ENCODE measurements around the gene RAD23A.

The RAD23A gene

GRCh38 chr19:12997179-12997966, 51.7 kb downstream of the RAD23A start:
- Histone ChIP-seq H3K4me3 (peak overlapping the region; percentile 53 to 75 (median 68)), H3K27ac (peak overlapping the region in 20 of 21 experiments; percentile 63 to 97 (median 89))

DNA sequence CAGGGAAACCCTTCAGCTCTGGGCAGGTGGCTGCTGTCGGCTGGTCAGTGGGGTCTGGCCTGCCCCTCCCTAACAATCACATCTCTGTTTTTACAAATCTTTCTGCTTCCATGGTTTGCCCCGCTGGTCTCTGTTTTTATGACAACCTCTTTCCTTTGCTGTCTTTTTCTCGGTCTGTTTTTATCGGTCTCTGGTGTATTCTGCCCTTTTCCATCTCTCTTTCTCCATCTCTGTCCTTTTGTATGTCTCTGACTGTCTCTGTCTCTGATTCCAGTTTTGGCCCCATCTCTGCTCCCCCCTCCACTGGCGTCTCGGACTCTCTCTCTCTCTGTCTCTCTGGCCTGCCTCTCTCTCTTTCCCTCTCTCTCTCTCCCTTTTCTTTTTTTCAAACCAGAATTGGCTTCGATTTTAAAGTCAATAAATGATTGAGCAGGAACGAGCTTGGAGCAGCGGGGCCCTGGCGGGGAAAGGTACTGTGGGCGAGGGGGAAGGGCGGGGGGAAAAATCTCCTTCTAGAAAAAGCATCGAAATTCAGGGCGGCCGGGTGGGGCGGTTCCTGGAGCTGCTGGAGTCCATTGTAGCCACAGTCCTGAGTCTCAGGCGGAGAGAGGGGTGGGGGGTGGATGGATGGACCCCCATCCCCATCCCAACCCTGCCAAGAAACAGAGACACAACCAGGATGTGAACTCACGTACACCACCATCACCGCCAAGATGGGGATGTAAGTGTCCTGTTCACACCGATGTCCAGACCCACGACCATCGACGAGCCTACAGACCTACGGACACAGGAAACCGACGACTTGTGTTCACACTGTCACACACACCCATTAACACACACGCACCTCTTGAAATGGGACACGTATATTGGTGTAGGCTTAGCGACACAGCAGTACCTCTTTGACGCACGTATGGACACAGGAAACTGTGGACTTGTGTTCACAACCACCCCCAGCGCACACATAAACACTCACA, 52.6 kb downstream of the RAD23A start:
- Histone ChIP-seq H3K27ac (peak overlapping the region in 18 of 21 experiments; percentile 34 to 97 (median 91)), H3K4me3 (peak overlapping the region in 4 of 7 experiments; percentile 60 to 75 (median 66))

GRCh38 chr19:13001166-13001501, 55.5 kb downstream of the RAD23A start:
- H3K27ac ChIP-seq = peak overlapping the region in 16 of 21 experiments; percentile 64 to 97 (median 87)
- peak overlapping the region in 1 of 7 experiments; percentile 36 for H3K4me3 ChIP-seq

GRCh38 chr19:13001502-13002165, 56.0 kb downstream of the RAD23A start:
- peak overlapping the region in 3 of 7 experiments; percentile 8 to 36 (median 20) for H3K4me3 ChIP-seq
- H3K27ac ChIP-seq = peak overlapping the region in 19 of 21 experiments; percentile 45 to 97 (median 87)

DNA sequence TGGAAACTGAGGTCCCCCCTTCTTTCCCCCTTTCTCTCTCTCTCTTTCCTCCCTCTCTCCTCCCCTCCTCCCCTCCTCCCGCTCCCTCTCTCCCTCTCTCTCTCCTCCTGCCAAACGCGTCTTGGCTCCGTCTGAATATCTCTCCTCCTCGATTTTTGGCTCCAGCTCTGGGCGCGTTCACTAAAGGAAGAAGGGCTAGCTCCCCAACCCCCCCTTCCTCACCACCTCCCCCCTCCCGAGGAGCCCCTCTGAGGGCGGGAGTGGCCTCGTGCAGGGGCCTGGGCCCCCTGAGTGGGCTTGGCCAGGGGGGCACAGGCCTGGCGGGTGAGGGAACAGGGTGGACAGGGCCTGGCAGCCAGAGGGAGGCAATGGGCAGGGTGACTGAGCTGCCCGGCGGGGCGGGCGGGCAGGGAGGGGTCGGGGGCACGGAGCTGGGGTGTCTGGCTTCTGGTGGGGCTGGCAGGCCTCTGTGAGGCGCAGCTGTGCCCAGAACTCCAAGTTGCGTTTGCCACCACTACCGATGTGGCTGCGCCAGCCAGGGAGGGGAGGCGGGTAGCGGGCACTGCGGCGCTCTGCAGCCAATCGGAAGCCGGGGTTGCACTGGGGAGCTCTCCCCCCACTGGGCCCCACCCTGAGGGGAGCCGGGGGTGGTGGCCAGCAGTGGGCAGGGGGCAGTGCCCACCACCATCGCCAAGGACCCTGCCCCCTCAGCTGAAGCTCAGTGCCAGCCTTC, 56.7 kb downstream of the RAD23A start:
- Histone ChIP-seq H3K27ac (peak overlapping the region in 19 of 21 experiments; percentile 45 to 97 (median 87)), H3K4me3 (peak overlapping the region in 3 of 7 experiments; percentile 20 to 36 (median 23))

DNA sequence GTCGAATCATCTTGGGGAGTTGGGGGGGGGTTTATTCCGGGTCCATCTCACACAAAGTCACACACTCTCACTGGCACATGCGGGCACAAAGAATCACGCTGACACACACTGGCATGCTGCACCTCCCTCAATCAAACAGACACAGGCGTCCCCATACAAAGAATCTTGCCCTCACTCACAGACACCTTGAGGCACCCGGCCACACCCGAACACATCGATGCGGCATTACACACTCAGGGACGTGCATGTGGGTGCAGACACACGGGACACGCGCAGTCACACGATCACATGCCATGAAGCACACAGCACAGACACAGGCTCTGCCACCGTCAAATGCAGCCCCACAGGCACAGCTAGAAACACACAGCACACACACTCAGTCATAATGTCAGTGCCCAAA, 57.4 kb downstream of the RAD23A start:
- H3K27ac ChIP-seq = peak overlapping the region in 17 of 21 experiments; percentile 12 to 97 (median 87)
- peak overlapping the region in 1 of 7 experiments; percentile 36 for H3K4me3 ChIP-seq
